Heart left ventricle (tissue), 16 donors: ENCODE data around the gene MVD. TPM values are rescaled to one million over a fixed set of nuclear protein-coding genes. Genes with fewer than 3 reads are reported as not detected.
"Not testable (repeated sequence)": the region's sequence is repeated elsewhere in the genome, so short reads cannot be mapped to it uniquely, and the experiment has no call there.

Experiments used
- ATAC-seq, 4 donors: fragments of 200-7000 bp; cut with Tn5 transposase; one replicate each; pipeline ENCODE4 v1.9.1; 2020 to 2022; ENCODE audit warnings: moderate library complexity in 4 of 4, mild to moderate bottlenecking in 3 of 4, moderate number of reproducible peaks in 1 of 4
- DNase-seq, 5 donors: peaks; one replicate each; pipeline ENCODE4 v3.0.0-alpha.2; 2020
- H3K27ac ChIP-seq, 12 donors: fragments of 200-600 bp; sonication (generic) in 4 of 12; one replicate each; pipeline versions ENCODE4 v1.5.0 to v1.8.0; 2016 to 2022; ENCODE audit warnings: mild to moderate bottlenecking in 2 of 12
- H3K27me3 ChIP-seq, 9 donors: fragments of 200-600 bp; sonication (generic) in 2 of 9; one replicate each; pipeline versions ENCODE4 v1.5.1 to v1.8.0; 2016 to 2022; ENCODE audit warnings: mild to moderate bottlenecking in 3 of 9
- H3K36me3 ChIP-seq, 9 donors: fragments of 200-600 bp; sonication (generic) in 2 of 9; one replicate each; pipeline versions ENCODE4 v1.5.0 to v1.8.0; 2018 to 2022; ENCODE audit warnings: mild to moderate bottlenecking in 2 of 9
- H3K4me1 ChIP-seq, 12 donors: fragments of 200-600 bp; sonication (generic) in 4 of 12; one replicate each; pipeline versions ENCODE4 v1.5.0 to v1.8.0; 2016 to 2022; ENCODE audit warnings: mild to moderate bottlenecking in 3 of 12
- H3K4me3 ChIP-seq, 12 donors: fragments of 200-600 bp; sonication (generic) in 4 of 12; one replicate each; pipeline versions ENCODE4 v1.5.0 to v1.8.0; 2017 to 2022; ENCODE audit warnings: mild to moderate bottlenecking in 9 of 12, moderate library complexity in 4 of 12
- H3K9me3 ChIP-seq, 12 donors: fragments of 200-600 bp; sonication (generic) in 4 of 12; one replicate each; pipeline versions ENCODE4 v1.5.0 to v1.8.0; 2016 to 2022; ENCODE audit warnings: mild to moderate bottlenecking in 1 of 12
- CTCF ChIP-seq, 12 donors: fragments of 200-600 bp; sonication (generic) in 4 of 12; IDR thresholded peaks; one replicate each; pipeline versions ENCODE4 v1.5.0 to v1.8.0; 2018 to 2022; ENCODE audit warnings: antibody characterized with exemption in 12 of 12, mild to moderate bottlenecking in 5 of 12
- POLR2A ChIP-seq, 2 donors: fragments of 450-650 bp; IDR thresholded peaks; one replicate each; pipeline ENCODE4 v1.6.1; 2017; ENCODE audit warnings: antibody characterized with exemption in 2 of 2, mild to moderate bottlenecking in 2 of 2, moderate library complexity in 2 of 2
- WGBS, 4 donors: extraction: QIAGEN DNeasy Blood & Tissue Kit in 2 of 4; methylation state at CpG; one replicate each; pipeline versions ENCODE4 v1.1.5 to v1.1.7; 2013 to 2018; 5-methylcytosine and 5-hydroxymethylcytosine counted together
- intact Hi-C, 10 donors: fragments of 100-400 bp; cut with DNase I; formaldehyde crosslinking; loops; one replicate each; pipeline versions ENCODE4 v1.11.1 to v1.14.2; 2022
- polyA plus RNA-seq, 2 donors: library from polyadenylated mRNA; stranded (reverse); fragments of 200-250 nt; gene quantifications; one replicate each; pipeline ENCODE4 v1.2.3, GENCODE V29; 2013
- total RNA-seq, 9 donors: library from RNA; depleted of rRNA in 2 of 9; stranded (reverse); fragments of >200 nt in 2 of 9; fragmentation: NEBNext Ultra II Directional in 3 of 9; extraction: Animal tissue kit (Norgen Biotek cat#: 25700) in 3 of 9; gene quantifications; one replicate each; pipeline versions ENCODE4 v1.1.0 to v1.2.4, GENCODE V29; 2016 to 2023
- donor health status: ischemic (EF 13 %, LVEDD 7.1; RV severe dilation, severe dysfunction).
- donor health status: healthy with polysubstance abuse.
- donor health status: DM: no; HTN: yes; CAD: no.
- donor health status: DM: no; HTN: no; CAD: no.
- donor health status: ischemic (EF 25% LVEDD 6.9; RV normal size, moderate dysfunction).
- donor health status: ischemic (EF 25% LVEDD 5.7; RV mildly dilated, moderate dysfunction).
- donor health status: healthy.
- donor health status: DM: yes; HTN: yes; CAD: no.
- donor health status: ischemic (EF 35%, LVEDD 5.7; RV mildly dilated, moderate dysfunction).
- donor health status: nonischemic (EF 11% LVEDD 7.7; RV severe dilation, severe dysfunction).
- donor health status: DM: yes; HTN: yes; CAD: no.
- donor health status: PGD.
- donor health status: ischemic (EF 29% LVEDD 5.4; RV normal size, mild dysfunction).
- donor health status: nonischemic (EF 23%, LVEDD 6.1; RV moderate dilation, normal function).

The MVD gene
- total and polyA plus RNA-seq, 11 donors: 17.5 to 41.2 (median 21.0) TPM

DNA sequence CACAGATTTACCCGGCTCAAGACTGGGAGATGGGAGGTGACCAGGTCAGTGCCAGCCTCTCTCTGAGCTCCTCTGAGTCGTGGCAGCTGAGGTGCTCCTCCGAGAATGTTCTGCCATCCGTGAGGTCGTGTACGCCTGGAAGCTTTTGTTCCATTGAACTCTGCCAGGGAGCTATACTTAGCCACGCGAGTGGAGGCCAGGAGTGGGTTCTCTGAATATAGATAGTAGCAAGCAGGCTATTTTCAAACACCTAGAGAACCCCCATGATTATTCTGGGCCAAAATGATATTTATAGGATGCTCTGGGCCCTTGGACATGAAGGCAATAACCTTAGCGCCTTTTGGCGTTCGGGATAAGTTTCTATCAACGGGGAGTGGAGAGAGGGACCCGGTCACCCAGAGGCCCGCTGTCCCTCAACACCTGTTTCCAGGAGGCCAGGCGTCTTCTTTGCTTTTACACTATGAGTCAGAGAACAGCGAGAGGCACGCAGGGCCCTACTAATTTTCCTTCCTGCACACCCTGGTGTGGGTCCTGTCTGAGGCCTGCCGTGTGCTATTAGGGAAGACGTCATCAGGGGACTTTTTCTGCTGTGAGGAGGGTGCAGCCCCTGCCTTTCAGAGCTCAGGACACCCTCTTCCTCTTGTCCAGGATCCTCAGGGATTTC, 11.0 kb upstream of the MVD start:
- H3K36me3 ChIP-seq: peaks cover 0 to 10% (median 0%) of the 10 kb centered on the region in 9 donors
- TF ChIP-seq POLR2A (IDR thresholded peaks at IDR 0.05) (no peak), CTCF (IDR thresholded peaks at IDR 0.05) (no peak)

DNA sequence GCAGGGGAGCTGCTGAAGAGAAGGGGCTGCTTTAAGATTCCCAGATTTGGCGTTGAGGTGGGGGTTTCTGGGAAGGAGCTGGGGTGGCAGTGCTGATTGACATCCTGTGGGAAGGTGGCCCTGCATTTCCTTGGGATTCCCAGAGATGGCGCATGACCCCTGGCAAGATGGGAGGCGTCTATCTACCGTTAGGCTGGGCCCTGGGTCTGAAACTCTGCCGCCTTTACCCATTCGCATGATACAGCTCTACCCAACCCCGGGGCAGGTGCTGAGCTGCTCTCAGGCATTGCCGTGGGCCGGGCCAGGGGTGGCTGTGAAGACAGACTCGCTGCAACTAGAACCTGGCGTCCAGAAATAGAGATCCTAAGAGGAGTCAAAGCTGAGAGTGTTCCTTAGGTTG, 9.9 kb upstream of the MVD start:
- Histone ChIP-seq H3K9me3 (no peaks in the 10 kb centered on the region), H3K4me1 (peaks cover 0 to 46% (median 14%) of the 10 kb centered on the region in 12 donors), H3K27me3 (no peaks in the 10 kb centered on the region), H3K27ac (peak overlapping the region in 7 of 12 donors; percentile 50 to 89 (median 70)), H3K4me3 (no peak overlapping the region), H3K36me3 (no peaks in the 10 kb centered on the region)
- WGBS, 4 donors: 48 to 59% (median 57%) methylated on average over 11 of the region's 11 CpGs
- intact Hi-C loops: no loop called here
- TF ChIP-seq POLR2A (IDR thresholded peaks at IDR 0.05) (no peak), CTCF (IDR thresholded peaks at IDR 0.05) (peak in 2 of 12 donors; percentile 9 to 13)
- DNase-seq (no peak), ATAC-seq (peak in 3 of 4 donors; percentile 5 to 19 (median 13))

More for the DNA sequence above, 11.0 kb upstream of the MVD start:
- H3K27me3 ChIP-seq: peaks cover 0 to 9% (median 0%) of the 10 kb centered on the region in 9 donors
- ATAC-seq (peak; percentile 87 to 91 (median 88)), DNase-seq (peak in 3 of 5 donors; percentile 63 to 85 (median 84))
- H3K4me1 ChIP-seq: peaks cover 0 to 50% (median 14%) of the 10 kb centered on the region in 12 donors
- intact Hi-C loops: no loop called here
- H3K4me3 ChIP-seq: no peak overlapping the region
- peak overlapping the region in 11 of 12 donors; percentile 2 to 89 (median 70) for H3K27ac ChIP-seq
- WGBS, 4 donors: 52 to 65% (median 59%) methylated on average over 19 of the region's 19 CpGs
- H3K9me3 ChIP-seq: no peaks in the 10 kb centered on the region

DNA sequence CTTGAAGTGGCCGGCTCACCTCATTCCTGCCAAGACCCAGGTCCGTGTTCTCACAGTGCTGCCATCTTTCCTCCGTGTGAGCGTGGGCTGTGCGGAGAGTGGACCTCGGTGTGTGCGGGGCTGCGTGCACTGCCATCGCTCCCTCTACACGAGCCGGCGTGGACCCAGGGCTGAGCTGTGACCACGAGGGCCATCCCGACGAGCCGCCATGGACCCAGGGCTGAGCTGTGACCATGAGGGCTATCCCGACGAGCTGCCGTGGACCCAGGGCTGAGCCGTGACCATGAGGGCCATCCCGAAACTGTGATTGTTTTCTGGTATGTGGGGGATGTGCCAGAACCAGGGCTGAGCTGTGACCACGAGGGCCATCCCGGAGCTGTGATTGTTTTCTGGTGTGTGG, 8.9 kb upstream of the MVD start:
- Histone ChIP-seq H3K27me3 (no peaks in the 10 kb centered on the region), H3K27ac (peak overlapping the region in 2 of 12 donors; percentile 34 to 89), H3K36me3 (no peaks in the 10 kb centered on the region), H3K4me1 (peaks cover 0 to 46% (median 14%) of the 10 kb centered on the region in 12 donors), H3K9me3 (no peaks in the 10 kb centered on the region), H3K4me3 (no peak overlapping the region)
- no peak for TF ChIP-seq POLR2A (IDR thresholded peaks at IDR 0.05)
- no peak for TF ChIP-seq CTCF (IDR thresholded peaks at IDR 0.05)
- 76 to 92% (median 81%) methylated on average over 14 to 23 of the region's 23 CpGs for WGBS, 4 donors
- no peak for DNase-seq
- ATAC-seq: peak in 1 of 4 donors; percentile 60
- intact Hi-C loops: no loop called here

GRCh38 chr16:88669980-88670379, 7.1 kb upstream of the MVD start:
- TF ChIP-seq CTCF (IDR thresholded peaks at IDR 0.05) (no peak), POLR2A (IDR thresholded peaks at IDR 0.05) (no peak)
- no peak for DNase-seq
- H3K27ac ChIP-seq: no peak overlapping the region
- peaks cover 0 to 3% (median 0%) of the 10 kb centered on the region in 9 donors for H3K36me3 ChIP-seq
- no peaks in the 10 kb centered on the region for H3K27me3 ChIP-seq
- ATAC-seq: no peak
- 79 to 92% (median 83%) methylated on average over 10 of the region's 10 CpGs for WGBS, 4 donors
- no peaks in the 10 kb centered on the region for H3K9me3 ChIP-seq
- H3K4me3 ChIP-seq: no peak overlapping the region
- intact Hi-C loops: no loop called here
- H3K4me1 ChIP-seq: peaks cover 0 to 37% (median 17%) of the 10 kb centered on the region in 12 donors

DNA sequence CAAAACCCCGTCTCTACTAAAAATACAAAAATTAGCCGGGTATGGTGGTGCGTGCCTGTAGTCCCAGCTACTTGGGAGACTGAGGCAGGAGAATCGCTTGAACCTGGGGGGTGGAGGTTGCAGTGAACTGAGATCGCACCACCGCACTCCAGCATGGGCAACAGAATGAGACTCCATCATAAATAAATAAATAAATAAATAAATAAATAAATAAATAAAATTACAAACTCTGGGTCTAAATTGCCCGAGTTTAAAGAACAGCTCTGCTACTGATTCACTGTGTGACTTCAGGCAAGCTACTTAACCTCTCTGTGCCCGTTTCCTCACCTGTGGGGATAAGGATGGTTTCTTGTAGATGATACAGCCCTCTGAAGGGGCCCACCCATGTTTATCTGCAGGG, 6.6 kb upstream of the MVD start:
- H3K9me3 ChIP-seq, DNase-seq, H3K36me3 ChIP-seq, H3K27me3 ChIP-seq, ATAC-seq, H3K4me3 ChIP-seq, H3K27ac ChIP-seq, intact Hi-C loops: not testable (repeated sequence)
- WGBS, 4 donors: 90 to 95% (median 93%) methylated on average over 8 of the region's 8 CpGs
- peaks cover 0 to 37% (median 20%) of the 10 kb centered on the region in 12 donors for H3K4me1 ChIP-seq
